Peyer's patch (tissue), 4 donors: Measurements from ENCODE around the gene SLC5A5.

Experiments used
- POLR2A ChIP-seq, 2 donors: fragments of 450-650 bp; IDR thresholded peaks; one replicate each; pipeline ENCODE4 v1.5.1; 2017; ENCODE audit warnings: antibody characterized with exemption in 2 of 2, mild to moderate bottlenecking in 2 of 2, moderate library complexity in 2 of 2
- TF ChIP-seq, protein P1 (sequence below), 6 experiments: fragments of 450-650 bp in 4 of 6; fragments of 200-600 bp in 2 of 6; sonication (generic) in 1 of 6; IDR thresholded peaks; one replicate each; pipeline ENCODE4 v1.5.1; 2017 to 2019; ENCODE audit warnings: antibody characterized with exemption in 6 of 6, mild to moderate bottlenecking in 3 of 6, moderate library complexity in 1 of 6

DNA sequence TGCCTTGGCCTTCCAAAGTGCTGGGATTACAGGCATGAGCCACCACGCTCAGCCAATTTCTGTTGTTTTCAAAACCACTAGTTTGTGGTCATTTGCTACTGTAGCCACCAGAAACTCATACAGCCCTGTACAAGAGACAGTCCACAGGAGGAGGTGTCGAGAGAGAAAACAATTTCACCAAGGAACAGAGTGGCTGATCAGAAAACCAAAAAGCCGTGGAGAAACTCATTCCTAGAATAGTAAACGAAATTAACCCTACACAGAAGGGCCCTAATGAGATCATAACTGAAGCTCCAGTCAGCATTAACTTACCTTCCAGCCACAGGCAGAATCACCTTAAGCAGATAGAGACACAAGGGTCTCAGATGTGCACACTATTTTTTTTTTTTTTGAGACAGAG, 57.3 kb downstream of the SLC5A5 start:
- no peak for TF ChIP-seq POLR2A (IDR thresholded peaks at IDR 0.05)
- TF ChIP-seq, protein P1, sequence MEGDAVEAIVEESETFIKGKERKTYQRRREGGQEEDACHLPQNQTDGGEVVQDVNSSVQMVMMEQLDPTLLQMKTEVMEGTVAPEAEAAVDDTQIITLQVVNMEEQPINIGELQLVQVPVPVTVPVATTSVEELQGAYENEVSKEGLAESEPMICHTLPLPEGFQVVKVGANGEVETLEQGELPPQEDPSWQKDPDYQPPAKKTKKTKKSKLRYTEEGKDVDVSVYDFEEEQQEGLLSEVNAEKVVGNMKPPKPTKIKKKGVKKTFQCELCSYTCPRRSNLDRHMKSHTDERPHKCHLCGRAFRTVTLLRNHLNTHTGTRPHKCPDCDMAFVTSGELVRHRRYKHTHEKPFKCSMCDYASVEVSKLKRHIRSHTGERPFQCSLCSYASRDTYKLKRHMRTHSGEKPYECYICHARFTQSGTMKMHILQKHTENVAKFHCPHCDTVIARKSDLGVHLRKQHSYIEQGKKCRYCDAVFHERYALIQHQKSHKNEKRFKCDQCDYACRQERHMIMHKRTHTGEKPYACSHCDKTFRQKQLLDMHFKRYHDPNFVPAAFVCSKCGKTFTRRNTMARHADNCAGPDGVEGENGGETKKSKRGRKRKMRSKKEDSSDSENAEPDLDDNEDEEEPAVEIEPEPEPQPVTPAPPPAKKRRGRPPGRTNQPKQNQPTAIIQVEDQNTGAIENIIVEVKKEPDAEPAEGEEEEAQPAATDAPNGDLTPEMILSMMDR (IDR thresholded peaks at IDR 0.05), result no peak
